GM12878 (cell line): Measurements from ENCODE around the gene ASIC1.

Experiments
- CREM ChIP-seq: IDR thresholded peaks from 2 replicates; pipeline ENCODE4 v1.6.1; 2014; ENCODE audit warnings: antibody characterized with exemption, low read depth
- NBN ChIP-seq: fragments of 450-650 bp; IDR thresholded peaks from 2 replicates; pipeline ENCODE4 v1.6.1; 2016
- NFYA ChIP-seq: IDR thresholded peaks from 2 replicates; pipeline ENCODE4 v1.6.1; 2011; ENCODE audit warnings: low read depth, mild to moderate bottlenecking, low read length, improper control_type of control experiment, borderline replicate concordance
- RFX5 ChIP-seq: IDR thresholded peaks from 2 replicates; pipeline ENCODE4 v1.6.1; 2011; ENCODE audit warnings: low read depth, low read length, improper control_type of control experiment
- YBX1 ChIP-seq: fragments of 450-650 bp; IDR thresholded peaks from 2 replicates; pipeline ENCODE4 v1.6.1; 2016; ENCODE audit warnings: antibody characterized with exemption
- TF ChIP-seq, protein P1 (sequence below): IDR thresholded peaks from 2 replicates; pipeline ENCODE4 v1.6.1; 2012; ENCODE audit warnings: low read depth, low read length, improper control_type of control experiment
- TF ChIP-seq, protein P2 (sequence below): fragments of 450-650 bp; IDR thresholded peaks from 2 replicates; pipeline ENCODE4 v1.6.1; 2018; ENCODE audit warnings: borderline replicate concordance, mild to moderate bottlenecking; ENCODE audit not compliant: partially characterized antibody
- TF ChIP-seq, protein P3 (sequence below), 3 experiments: IDR thresholded peaks in 2 of 3; conservative IDR thresholded peaks in 1 of 3; 2 replicates each; pipeline ENCODE4 v1.5.1; 2011; ENCODE audit warnings: low read depth in 3 of 3, low read length in 3 of 3, mild to moderate bottlenecking in 3 of 3, control low read depth in 2 of 3, moderate library complexity in 2 of 3, inconsistent platforms in 1 of 3, mixed read lengths in 1 of 3; ENCODE audit not compliant: control insufficient read depth in 2 of 3, insufficient read depth in 1 of 3; ENCODE audit errors: extremely low read depth in 1 of 3
- TF ChIP-seq, protein P4 (sequence below): IDR thresholded peaks from 2 replicates; pipeline ENCODE4 v1.6.1; 2011; ENCODE audit warnings: low read depth, low read length, improper control_type of control experiment, borderline replicate concordance

DNA sequence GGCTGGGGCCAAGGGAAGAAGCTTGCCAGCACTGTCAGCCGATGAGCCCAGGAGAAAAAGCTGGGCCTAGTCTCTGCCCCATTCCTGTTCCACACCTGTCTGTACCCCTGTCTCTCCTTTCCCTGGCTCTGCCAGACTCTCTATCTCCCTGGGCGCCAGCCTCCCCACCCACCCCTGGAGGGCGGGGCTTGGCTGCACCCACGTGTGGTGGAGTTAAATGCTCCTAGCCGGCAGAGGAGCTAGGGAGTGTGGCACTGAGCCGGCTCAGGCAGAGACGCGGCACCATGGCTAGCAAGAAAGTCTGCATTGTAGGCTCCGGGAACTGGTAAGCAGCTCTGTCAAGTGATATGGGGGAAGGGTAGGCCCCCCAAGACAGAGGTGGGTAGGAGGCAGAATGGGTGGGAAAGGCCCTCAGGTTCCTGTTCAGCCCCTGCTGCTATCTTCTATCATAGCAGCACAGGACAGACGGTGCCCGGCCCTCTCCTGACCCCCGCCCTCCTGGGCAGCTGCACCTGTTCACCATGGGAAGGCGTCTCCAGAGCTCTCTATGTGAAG is 46.4 kb downstream of the ASIC1 start, which contains the start of gene GPD1:
- TF ChIP-seq, protein P1, sequence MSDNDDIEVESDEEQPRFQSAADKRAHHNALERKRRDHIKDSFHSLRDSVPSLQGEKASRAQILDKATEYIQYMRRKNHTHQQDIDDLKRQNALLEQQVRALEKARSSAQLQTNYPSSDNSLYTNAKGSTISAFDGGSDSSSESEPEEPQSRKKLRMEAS: no peak
- TF ChIP-seq, protein P2, sequence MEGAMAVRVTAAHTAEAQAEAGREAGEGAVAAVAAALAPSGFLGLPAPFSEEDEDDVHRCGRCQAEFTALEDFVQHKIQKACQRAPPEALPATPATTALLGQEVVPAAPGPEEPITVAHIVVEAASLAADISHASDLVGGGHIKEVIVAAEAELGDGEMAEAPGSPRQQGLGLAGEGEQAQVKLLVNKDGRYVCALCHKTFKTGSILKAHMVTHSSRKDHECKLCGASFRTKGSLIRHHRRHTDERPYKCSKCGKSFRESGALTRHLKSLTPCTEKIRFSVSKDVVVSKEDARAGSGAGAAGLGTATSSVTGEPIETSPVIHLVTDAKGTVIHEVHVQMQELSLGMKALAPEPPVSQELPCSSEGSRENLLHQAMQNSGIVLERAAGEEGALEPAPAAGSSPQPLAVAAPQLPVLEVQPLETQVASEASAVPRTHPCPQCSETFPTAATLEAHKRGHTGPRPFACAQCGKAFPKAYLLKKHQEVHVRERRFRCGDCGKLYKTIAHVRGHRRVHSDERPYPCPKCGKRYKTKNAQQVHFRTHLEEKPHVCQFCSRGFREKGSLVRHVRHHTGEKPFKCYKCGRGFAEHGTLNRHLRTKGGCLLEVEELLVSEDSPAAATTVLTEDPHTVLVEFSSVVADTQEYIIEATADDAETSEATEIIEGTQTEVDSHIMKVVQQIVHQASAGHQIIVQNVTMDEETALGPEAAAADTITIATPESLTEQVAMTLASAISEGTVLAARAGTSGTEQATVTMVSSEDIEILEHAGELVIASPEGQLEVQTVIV: no peak
- TF ChIP-seq YBX1 (no peak), RFX5 (no peak), CREM (no peak), NFYA (no peak), NBN (no peak)
- TF ChIP-seq, protein P3, sequence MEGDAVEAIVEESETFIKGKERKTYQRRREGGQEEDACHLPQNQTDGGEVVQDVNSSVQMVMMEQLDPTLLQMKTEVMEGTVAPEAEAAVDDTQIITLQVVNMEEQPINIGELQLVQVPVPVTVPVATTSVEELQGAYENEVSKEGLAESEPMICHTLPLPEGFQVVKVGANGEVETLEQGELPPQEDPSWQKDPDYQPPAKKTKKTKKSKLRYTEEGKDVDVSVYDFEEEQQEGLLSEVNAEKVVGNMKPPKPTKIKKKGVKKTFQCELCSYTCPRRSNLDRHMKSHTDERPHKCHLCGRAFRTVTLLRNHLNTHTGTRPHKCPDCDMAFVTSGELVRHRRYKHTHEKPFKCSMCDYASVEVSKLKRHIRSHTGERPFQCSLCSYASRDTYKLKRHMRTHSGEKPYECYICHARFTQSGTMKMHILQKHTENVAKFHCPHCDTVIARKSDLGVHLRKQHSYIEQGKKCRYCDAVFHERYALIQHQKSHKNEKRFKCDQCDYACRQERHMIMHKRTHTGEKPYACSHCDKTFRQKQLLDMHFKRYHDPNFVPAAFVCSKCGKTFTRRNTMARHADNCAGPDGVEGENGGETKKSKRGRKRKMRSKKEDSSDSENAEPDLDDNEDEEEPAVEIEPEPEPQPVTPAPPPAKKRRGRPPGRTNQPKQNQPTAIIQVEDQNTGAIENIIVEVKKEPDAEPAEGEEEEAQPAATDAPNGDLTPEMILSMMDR (IDR thresholded peaks at IDR 0.05 in 2 of 3, conservative IDR thresholded peaks at IDR 0.05 in 1 of 3; ENCODE audit: control insufficient read depth in 2 of 3, extremely low read depth in 1 of 3, insufficient read depth in 1 of 3, low read depth in 3 of 3, low read length in 3 of 3): no peak
- TF ChIP-seq, protein P4, sequence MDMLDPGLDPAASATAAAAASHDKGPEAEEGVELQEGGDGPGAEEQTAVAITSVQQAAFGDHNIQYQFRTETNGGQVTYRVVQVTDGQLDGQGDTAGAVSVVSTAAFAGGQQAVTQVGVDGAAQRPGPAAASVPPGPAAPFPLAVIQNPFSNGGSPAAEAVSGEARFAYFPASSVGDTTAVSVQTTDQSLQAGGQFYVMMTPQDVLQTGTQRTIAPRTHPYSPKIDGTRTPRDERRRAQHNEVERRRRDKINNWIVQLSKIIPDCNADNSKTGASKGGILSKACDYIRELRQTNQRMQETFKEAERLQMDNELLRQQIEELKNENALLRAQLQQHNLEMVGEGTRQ: no peak
